ENCODE data around the gene NOXRED1.

GRCh38 chr14:77346495-77346894 is 76.8 kb downstream of the NOXRED1 start:
- TF ChIP-seq POLR2A (IDR thresholded peaks at IDR 0.05; ENCODE audit: low read length), result no peak
- no peak for TF ChIP-seq EHF (CRISPR knock-in tag; IDR thresholded peaks at IDR 0.05)
- no peak for TF ChIP-seq TP53 (CRISPR knock-in tag; IDR thresholded peaks at IDR 0.05)
- TF ChIP-seq CTCF (IDR thresholded peaks at IDR 0.05), result no peak
- TF ChIP-seq JUNB (IDR thresholded peaks at IDR 0.05), result no peak
- no peak for TF ChIP-seq EP300 (IDR thresholded peaks at IDR 0.05)
- no peak for TF ChIP-seq CBX8 (IDR thresholded peaks at IDR 0.05)
- no peak for TF ChIP-seq KDM5A (IDR thresholded peaks at IDR 0.05)
- no peak for TF ChIP-seq BCL3 (IDR thresholded peaks at IDR 0.05)
- no peak for TF ChIP-seq CEBPB (IDR thresholded peaks at IDR 0.05)
- TF ChIP-seq E2F6 (IDR thresholded peaks at IDR 0.05; ENCODE audit: borderline replicate concordance, low read depth), result no peak
- TF ChIP-seq REST (IDR thresholded peaks at IDR 0.05), result no peak
- TF ChIP-seq ZC3H11A (IDR thresholded peaks at IDR 0.05), result no peak
- no peak for TF ChIP-seq HMGXB4 (CRISPR knock-in tag; IDR thresholded peaks at IDR 0.05; ENCODE audit: borderline replicate concordance)
